Right cardiac atrium (tissue), 5 donors: ENCODE measurements around the gene CALML3. TPM values are rescaled to one million over a fixed set of nuclear protein-coding genes. Genes with fewer than 3 reads are reported as not detected.

Experiments used
- ATAC-seq, 2 donors: fragments of 200-7000 bp; cut with Tn5 transposase; one replicate each; pipeline versions ENCODE4 v1.8.0 to v1.9.1; 2020; ENCODE audit warnings: moderate library complexity in 2 of 2, mild to moderate bottlenecking in 1 of 2
- DNase-seq, 3 donors: peaks; one replicate each; pipeline ENCODE4 v3.0.0-alpha.2; 2020
- H3K27ac ChIP-seq: one replicate; pipeline ENCODE4 v1.5.1; 2013; ENCODE audit warnings: mild to moderate bottlenecking, low read length, control low read depth, moderate library complexity
- H3K27me3 ChIP-seq: one replicate; pipeline ENCODE4 v1.6.1; 2013; ENCODE audit not compliant: control insufficient read depth, insufficient read depth
- H3K4me1 ChIP-seq: one replicate; pipeline ENCODE4 v1.6.1; 2013; ENCODE audit warnings: low read length; ENCODE audit not compliant: control insufficient read depth, insufficient read depth
- H3K4me3 ChIP-seq: one replicate; pipeline ENCODE4 v1.5.1; 2013; ENCODE audit warnings: low read length, control low read depth
- H3K9me3 ChIP-seq: one replicate; pipeline ENCODE4 v1.6.1; 2013; ENCODE audit warnings: low read length; ENCODE audit not compliant: control insufficient read depth
- WGBS: extraction: QIAGEN DNeasy Blood & Tissue Kit; methylation state at CpG from one replicate; pipeline ENCODE4 v1.1.7; 2013; 5-methylcytosine and 5-hydroxymethylcytosine counted together
- intact Hi-C, 4 donors: fragments of 100-400 bp; cut with DNase I; formaldehyde crosslinking; loops; one replicate each; pipeline versions ENCODE4 v1.11.0 to v1.14.0; 2022 to 2023
- polyA plus RNA-seq: library from polyadenylated mRNA; stranded (reverse); fragments of 200-250 nt; gene quantifications from one replicate; pipeline ENCODE4 v1.2.3, GENCODE V29; 2013
- total RNA-seq, 4 donors: library from RNA; stranded (reverse); fragmentation: NEBNext Ultra II Directional; extraction: Animal tissue kit (Norgen Biotek cat#: 25700); gene quantifications; one replicate each; pipeline ENCODE4 v1.2.1, GENCODE V29; 2021
- donor health status: healthy with polysubstance abuse.
- donor health status: DM: no; HTN: yes; CAD: no.
- donor health status: DM: no; HTN: no; CAD: no.
- donor health status: DM: no; HTN: yes; CAD: no; lungs with severe emphysema.
- donor health status: DM: yes; HTN: yes; CAD: no.

Gene CALML3
- total and polyA plus RNA-seq, 5 donors = not detected

- WGBS = 95% methylated on average over 11 of the region's 11 CpGs
- DNase-seq (peak in 1 of 3 donors; percentile 3), ATAC-seq (no peak)
- H3K4me1 ChIP-seq = no peaks in the 10 kb centered on the region
- intact Hi-C loops = no loop called here
- no peak overlapping the region for H3K27ac ChIP-seq
- H3K27me3 ChIP-seq = no peaks in the 10 kb centered on the region
- H3K9me3 ChIP-seq = no peaks in the 10 kb centered on the region
- no peak overlapping the region for H3K4me3 ChIP-seq
Measured at GRCh38 chr10:5509691-5510090, 15.1 kb upstream of the CALML3 start.

- Histone ChIP-seq H3K27me3 (no peaks in the 10 kb centered on the region), H3K4me1 (no peaks in the 10 kb centered on the region), H3K9me3 (no peaks in the 10 kb centered on the region), H3K4me3 (no peak overlapping the region), H3K27ac (no peak overlapping the region)
- intact Hi-C loops = no loop called here
- 75% methylated on average over 16 of the region's 16 CpGs for WGBS
- ATAC-seq (no peak), DNase-seq (peak in 1 of 3 donors; percentile 4)
Measured at GRCh38 chr10:5510281-5511072, 14.3 kb upstream of the CALML3 start.

DNA sequence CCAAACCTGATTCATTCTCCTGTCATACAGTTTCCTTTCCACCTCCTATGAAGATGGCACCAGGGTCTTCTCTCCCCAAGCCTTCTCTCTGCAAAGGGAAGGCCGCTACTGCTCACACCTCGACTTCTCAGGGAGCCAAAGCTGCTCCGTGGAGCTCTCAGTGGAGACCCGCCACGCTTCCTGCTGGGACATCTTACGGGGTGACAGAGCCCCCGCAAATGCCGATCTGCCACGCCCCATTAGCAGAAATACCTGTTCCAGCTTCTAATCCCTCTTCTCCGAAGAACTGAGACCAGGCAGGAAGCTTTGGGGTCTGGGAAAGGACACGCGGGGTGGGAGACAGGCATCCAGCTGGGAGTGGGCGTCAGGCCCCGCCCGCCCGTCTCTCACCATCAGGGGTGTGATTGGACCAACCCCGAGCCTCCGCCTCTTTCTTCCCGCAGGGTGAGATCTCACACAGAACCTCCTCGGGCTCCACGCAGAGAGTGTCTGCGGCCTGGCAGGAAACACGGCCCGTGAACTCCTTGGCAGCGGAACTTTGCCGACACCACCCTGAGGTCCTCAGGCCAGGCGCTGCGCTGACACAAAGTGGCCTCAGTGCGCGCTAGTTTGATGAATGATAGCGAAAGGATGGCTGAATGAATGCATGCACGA lies 13.4 kb upstream of the CALML3 start:
- intact Hi-C loops = no loop called here
- DNase-seq = peak in 2 of 3 donors; percentile 2 to 45
- H3K4me3 ChIP-seq = no peak overlapping the region
- WGBS = 88% methylated on average over 32 of the region's 32 CpGs
- no peaks in the 10 kb centered on the region for H3K27me3 ChIP-seq
- ATAC-seq = no peak
- H3K27ac ChIP-seq = no peak overlapping the region
- no peaks in the 10 kb centered on the region for H3K9me3 ChIP-seq
- H3K4me1 ChIP-seq = no peaks in the 10 kb centered on the region

- Histone ChIP-seq H3K27me3 (no peaks in the 10 kb centered on the region), H3K27ac (no peak overlapping the region), H3K9me3 (no peaks in the 10 kb centered on the region), H3K4me3 (no peak overlapping the region), H3K4me1 (no peaks in the 10 kb centered on the region)
- DNase-seq (peak in 1 of 3 donors; percentile 3), ATAC-seq (no peak)
- intact Hi-C loops = no loop called here
- WGBS = 86% methylated on average over 17 of the region's 17 CpGs
Measured at GRCh38 chr10:5511885-5512280, 12.9 kb upstream of the CALML3 start.

GRCh38 chr10:5512331-5512730 lies 12.4 kb upstream of the CALML3 start:
- intact Hi-C loops = no loop called here
- DNase-seq = no peak

DNA sequence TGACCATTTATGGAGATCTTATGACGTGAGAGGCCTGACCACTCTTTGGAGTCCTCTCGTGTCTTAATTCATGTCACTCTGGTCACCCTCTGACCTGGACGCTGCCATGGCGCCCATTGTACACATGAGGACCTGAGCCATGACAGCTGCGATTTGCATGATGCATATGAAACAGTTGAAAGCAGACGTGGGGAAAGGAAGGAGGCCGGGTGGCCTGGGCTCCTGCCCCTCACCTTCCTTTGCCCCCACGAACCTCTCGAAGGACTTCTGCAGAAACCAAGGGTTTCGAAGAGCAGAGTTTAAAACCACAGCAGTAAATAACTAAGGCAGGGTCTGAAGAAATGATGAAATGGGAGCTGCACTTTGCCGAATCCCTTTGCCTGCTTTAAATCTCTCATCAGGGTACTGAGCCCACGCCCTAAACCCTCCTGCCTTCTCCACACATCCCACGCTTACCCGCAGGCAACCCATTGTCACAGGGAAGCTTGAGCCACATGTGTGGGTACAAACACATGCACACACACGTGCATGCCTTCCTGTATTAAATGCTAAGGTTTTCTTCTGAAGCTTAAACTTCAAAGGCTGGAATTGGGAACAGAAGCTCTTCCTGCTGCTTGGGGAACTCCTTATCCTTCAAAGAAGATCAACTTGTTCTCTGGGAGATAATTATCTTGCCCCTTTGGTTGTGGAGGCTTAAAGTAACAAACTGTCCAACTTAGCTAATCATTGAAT lies 11.7 kb upstream of the CALML3 start:
- Histone ChIP-seq H3K27ac (no peak overlapping the region), H3K9me3 (no peaks in the 10 kb centered on the region), H3K4me1 (no peaks in the 10 kb centered on the region), H3K4me3 (no peak overlapping the region), H3K27me3 (no peaks in the 10 kb centered on the region)
- no peak for DNase-seq
- intact Hi-C loops = no loop called here
- no peak for ATAC-seq
- 87% methylated on average over 15 of the region's 15 CpGs for WGBS

More at GRCh38 chr10:5512331-5512730, 12.4 kb upstream of the CALML3 start:
- no peaks in the 10 kb centered on the region for H3K9me3 ChIP-seq
- H3K4me1 ChIP-seq = no peaks in the 10 kb centered on the region
- 89% methylated on average over 25 of the region's 25 CpGs for WGBS
- no peak overlapping the region for H3K4me3 ChIP-seq
- H3K27ac ChIP-seq = no peak overlapping the region
- no peaks in the 10 kb centered on the region for H3K27me3 ChIP-seq
- no peak for ATAC-seq

DNA sequence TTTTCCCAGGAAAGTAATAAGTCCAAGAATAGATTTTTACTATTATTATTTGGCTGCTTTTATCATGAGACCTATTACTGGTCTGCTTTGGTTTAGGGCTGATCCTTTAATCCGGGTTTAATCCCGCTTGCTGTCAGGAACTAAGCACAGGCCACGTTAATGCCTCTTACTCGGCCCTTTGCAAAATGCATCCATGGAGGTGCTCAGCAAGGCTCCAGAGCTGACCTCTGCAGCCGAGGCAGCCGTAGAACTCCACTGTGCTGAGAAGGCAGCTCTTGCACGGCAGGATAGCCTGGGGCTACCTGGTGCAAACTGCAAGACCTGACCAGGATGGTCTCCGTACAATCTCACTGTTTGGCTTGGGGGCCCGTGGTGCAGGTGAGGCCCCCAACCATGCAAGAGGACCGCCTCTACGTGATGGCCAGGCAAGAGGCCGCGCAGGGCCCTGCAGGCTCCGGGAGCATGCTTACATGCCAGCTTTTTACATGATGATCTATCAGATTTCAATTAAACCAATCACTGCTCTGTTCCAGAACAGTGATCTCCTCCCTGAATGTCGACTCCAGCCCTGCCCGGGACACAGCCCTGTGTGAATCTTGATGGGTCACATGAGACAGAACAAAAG lies 10.4 kb upstream of the CALML3 start:
- Histone ChIP-seq H3K27me3 (no peaks in the 10 kb centered on the region), H3K4me3 (no peak overlapping the region), H3K9me3 (no peaks in the 10 kb centered on the region), H3K27ac (no peak overlapping the region), H3K4me1 (no peaks in the 10 kb centered on the region)
- ATAC-seq (peak in 1 of 2 donors; percentile 35), DNase-seq (no peak)
- intact Hi-C loops = no loop called here
- 87% methylated on average over 16 of the region's 16 CpGs for WGBS

GRCh38 chr10:5515948-5516761 lies 8.6 kb upstream of the CALML3 start:
- no peaks in the 10 kb centered on the region for H3K9me3 ChIP-seq
- intact Hi-C loops = no loop called here
- H3K27ac ChIP-seq = no peak overlapping the region
- H3K27me3 ChIP-seq = no peaks in the 10 kb centered on the region
- no peak overlapping the region for H3K4me3 ChIP-seq
- H3K4me1 ChIP-seq = no peaks in the 10 kb centered on the region
- WGBS = 75% methylated on average over 10 of the region's 10 CpGs
- ATAC-seq (no peak), DNase-seq (no peak)

- intact Hi-C loops = no loop called here
- Histone ChIP-seq H3K9me3 (no peaks in the 10 kb centered on the region), H3K4me1 (no peaks in the 10 kb centered on the region), H3K27ac (no peak overlapping the region), H3K4me3 (no peak overlapping the region), H3K27me3 (no peaks in the 10 kb centered on the region)
- DNase-seq (no peak), ATAC-seq (no peak)
- 89% methylated on average over 5 of the region's 5 CpGs for WGBS
Measured at GRCh38 chr10:5517546-5517945, 7.2 kb upstream of the CALML3 start.

GRCh38 chr10:5518143-5518542 lies 6.6 kb upstream of the CALML3 start:
- no peak for ATAC-seq
- no peak for DNase-seq
- Histone ChIP-seq H3K27ac (no peak overlapping the region), H3K9me3 (no peaks in the 10 kb centered on the region), H3K4me3 (no peak overlapping the region), H3K4me1 (no peaks in the 10 kb centered on the region), H3K27me3 (no peaks in the 10 kb centered on the region)
- intact Hi-C loops = no loop called here
- WGBS = 75% methylated on average over 5 of the region's 5 CpGs
